ENCODE data around the gene ZNF761. TPM values are rescaled to one million over a fixed set of nuclear protein-coding genes. Genes with fewer than 3 reads are reported as not detected.

Gene ZNF761
- total and polyA plus RNA-seq, 10 donors = 5.9 to 14.2 (median 10.4) TPM

- intact Hi-C loops (cut with DNase I; ENCODE audit: low total_unique reads) = no loop called here
- WGBS, 5 donors = 44 to 58% (median 48%) methylated on average over 7 of the region's 7 CpGs
- no peak overlapping the region for H3K27ac ChIP-seq
These were observed 73.1 kb downstream of the ZNF761 start for GRCh38 chr19:53504885-53505284.

GRCh38 chr19:53506728-53507127, 74.9 kb downstream of the ZNF761 start:
- Histone ChIP-seq H3K9me3 (peaks cover 0 to 14% (median 0%) of the 10 kb centered on the region in 8 donors), H3K36me3 (no peaks in the 10 kb centered on the region), H3K27ac (no peak overlapping the region), H3K4me3 (no peak overlapping the region), H3K27me3 (replicated peaks in 1 of 7) (peaks cover 0 to 19% (median 0%) of the 10 kb centered on the region in 7 donors), H3K4me1 (peaks cover 0 to 2% (median 0%) of the 10 kb centered on the region in 6 donors)
- 69 to 88% (median 75%) methylated on average over 5 to 8 of the region's 8 CpGs for WGBS, 5 donors
- no peak for DNase-seq
- TF ChIP-seq CTCF (IDR thresholded peaks at IDR 0.05 in 8 of 11, conservative IDR thresholded peaks at IDR 0.05 in 3 of 11) = no peak
- TF ChIP-seq POLR2A (IDR thresholded peaks at IDR 0.05) = no peak
- no peak for TF ChIP-seq POLR2AphosphoS5 (IDR thresholded peaks at IDR 0.05)
- intact Hi-C loops (cut with DNase I; ENCODE audit: low total_unique reads) = no loop called here

More at GRCh38 chr19:53504885-53505284, 73.1 kb downstream of the ZNF761 start:
- TF ChIP-seq POLR2AphosphoS5 (IDR thresholded peaks at IDR 0.05) (no peak), CTCF (IDR thresholded peaks at IDR 0.05 in 8 of 11, conservative IDR thresholded peaks at IDR 0.05 in 3 of 11) (no peak), POLR2A (IDR thresholded peaks at IDR 0.05) (no peak)
- peaks cover 0 to 29% (median 3%) of the 10 kb centered on the region in 8 donors for H3K9me3 ChIP-seq
- no peaks in the 10 kb centered on the region for H3K36me3 ChIP-seq
- peaks cover 0 to 2% (median 0%) of the 10 kb centered on the region in 6 donors for H3K4me1 ChIP-seq
- no peak for DNase-seq
- no peak overlapping the region for H3K4me3 ChIP-seq
- peaks cover 0 to 19% (median 0%) of the 10 kb centered on the region in 7 donors for H3K27me3 ChIP-seq (replicated peaks in 1 of 7)

Small RNA genes lying within 50 kb of the gene (small RNA-seq; reads per million reads assigned to genes)
- 0 reads per million in 4 donors for gene RPL39P36

Other genes starting within 250 kb of the ZNF761 start
- gene ZNF665, start 238.6 kb upstream of the ZNF761 start, total RNA-seq = 1 to 10 TPM; 2.8 to 7.3 (median 4.9) TPM
- gene ZNF665, start 238.6 kb upstream of the ZNF761 start, polyA plus RNA-seq = 1 to 10 TPM; 1.9 to 4.4 (median 2.9) TPM
- gene ZNF677, start 177.1 kb upstream of the ZNF761 start, total RNA-seq = 10 to 100 TPM; 14.6 to 30.2 (median 20.3) TPM
- gene ZNF677, start 177.1 kb upstream of the ZNF761 start, polyA plus RNA-seq = 1 to 10 TPM; 8.3 to 8.8 (median 8.3) TPM
- not detected for gene VN1R2, start 173.7 kb upstream of the ZNF761 start, total RNA-seq
- gene VN1R2, start 173.7 kb upstream of the ZNF761 start, polyA plus RNA-seq = not detected
- gene VN1R4, start 164.3 kb upstream of the ZNF761 start, total RNA-seq = not detected
- gene VN1R4, start 164.3 kb upstream of the ZNF761 start, polyA plus RNA-seq = not detected
- gene ZNF845, start 98.2 kb upstream of the ZNF761 start, total RNA-seq = 10 to 100 TPM in 2 of 7 donors, 1 to 10 TPM in 5; 7.1 to 10.5 (median 8.6) TPM
- 1 to 10 TPM; 2.0 to 3.0 (median 2.3) TPM for gene ZNF845, start 98.2 kb upstream of the ZNF761 start, polyA plus RNA-seq
- gene ZNF525, start 66.3 kb upstream of the ZNF761 start, total RNA-seq = 10 to 100 TPM in 5 of 7 donors, 1 to 10 TPM in 2; 7.9 to 20.6 (median 15.3) TPM
- gene ZNF525, start 66.3 kb upstream of the ZNF761 start, polyA plus RNA-seq = 1 to 10 TPM; 6.1 to 7.5 (median 7.4) TPM
- 10 to 100 TPM in 6 of 7 donors, 1 to 10 TPM in 1; 9.3 to 15.9 (median 12.1) TPM for gene ZNF765, start 36.8 kb upstream of the ZNF761 start, total RNA-seq
- gene ZNF765, start 36.8 kb upstream of the ZNF761 start, polyA plus RNA-seq = 1 to 10 TPM; 2.2 to 4.6 (median 2.6) TPM
- 1 to 10 TPM; 3.2 to 7.5 (median 4.8) TPM for gene ZNF813, start 35.7 kb downstream of the ZNF761 start, total RNA-seq
- gene ZNF813, start 35.7 kb downstream of the ZNF761 start, polyA plus RNA-seq = 1 to 10 TPM; 1.1 to 1.9 (median 1.2) TPM
- 10 to 100 TPM; 16.2 to 31.1 (median 26.9) TPM for gene ZNF331, start 106.2 kb downstream of the ZNF761 start, total RNA-seq
- 10 to 100 TPM in 2 of 3 donors, 1 to 10 TPM in 1; 9.4 to 16.8 (median 14.3) TPM for gene ZNF331, start 106.2 kb downstream of the ZNF761 start, polyA plus RNA-seq
- gene DPRX, start 200.0 kb downstream of the ZNF761 start, total RNA-seq = not detected
- gene DPRX, start 200.0 kb downstream of the ZNF761 start, polyA plus RNA-seq = not detected

All from spleen (tissue), 11 donors.